ENCODE data around the gene ERBB4.

ERBB4 gene

DNA sequence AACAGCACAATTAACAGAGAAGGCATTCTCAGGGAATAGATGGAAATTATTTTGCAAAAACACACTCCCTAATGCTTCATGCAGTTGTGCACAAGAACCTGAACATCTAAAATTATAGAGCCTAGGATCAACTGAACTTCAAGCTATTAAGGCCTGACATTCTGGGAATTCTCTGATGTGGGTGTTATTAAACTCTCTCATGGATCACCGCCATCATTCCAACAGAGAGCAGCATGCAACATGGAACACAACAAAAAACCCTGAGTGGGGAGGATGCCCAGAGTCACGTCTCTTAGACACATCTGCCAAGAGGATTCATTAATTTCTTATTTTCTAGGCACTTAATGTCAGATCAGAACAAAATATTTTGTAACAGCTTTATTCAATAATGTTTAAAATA, 543.8 kb downstream of the ERBB4 start:
- DNase-seq (ENCODE audit: low read depth), result no peak

DNA sequence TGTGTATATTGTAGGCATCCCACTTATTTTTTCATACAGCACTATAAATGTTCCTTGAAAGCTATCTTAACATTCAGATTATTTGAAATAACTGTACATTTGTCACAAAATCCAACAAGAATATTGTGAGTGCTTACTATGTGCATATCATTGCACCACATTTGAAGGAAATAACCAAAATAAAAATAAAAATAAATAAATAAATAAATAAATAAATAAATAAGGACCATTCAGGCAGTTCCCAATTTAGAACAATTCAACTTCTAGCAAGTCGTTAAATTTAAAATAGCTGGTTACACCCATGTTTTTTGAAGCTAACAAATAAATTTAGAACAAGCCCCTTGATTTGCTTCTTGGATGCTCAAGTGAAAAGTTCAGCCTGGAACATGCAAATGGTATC, 548.3 kb downstream of the ERBB4 start:
- no peak for DNase-seq (ENCODE audit: low read depth)

DNA sequence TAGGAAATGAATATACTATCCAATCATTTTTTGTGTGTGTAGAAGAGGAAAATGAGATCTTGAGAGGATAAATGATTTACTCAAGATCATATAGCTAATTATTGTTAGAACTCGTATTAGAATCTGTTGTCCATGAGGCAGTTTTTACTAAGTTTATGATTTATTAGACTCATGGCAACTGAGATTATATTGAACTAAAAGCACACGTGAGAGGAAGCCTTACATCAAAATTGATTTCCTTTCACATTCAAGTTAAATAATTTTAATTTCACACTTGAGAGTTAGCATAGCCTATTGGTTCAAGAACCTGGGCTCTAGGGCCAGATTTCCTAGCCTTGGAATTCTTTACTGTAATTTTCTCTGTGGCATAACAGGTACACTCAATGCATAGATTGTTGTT, 552.3 kb downstream of the ERBB4 start:
- DNase-seq (ENCODE audit: low read depth), result no peak

DNA sequence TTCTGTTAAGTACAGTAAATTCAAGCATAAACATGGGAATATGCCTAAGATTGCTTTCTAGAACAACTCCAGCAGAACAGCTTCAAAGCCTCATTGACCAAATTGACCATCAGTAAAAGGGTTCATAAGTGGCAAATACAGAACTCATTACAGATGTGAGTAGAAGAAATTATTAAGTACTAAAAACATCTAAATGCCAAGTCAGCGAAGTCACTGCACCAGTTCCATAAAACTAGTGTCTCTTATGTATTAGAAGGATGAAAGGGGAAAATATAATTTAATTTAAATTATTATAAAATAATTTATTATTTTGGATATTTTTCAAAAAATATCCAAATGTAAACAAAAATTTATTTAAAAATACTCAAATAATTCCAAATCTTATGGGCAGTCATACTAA, 553.2 kb downstream of the ERBB4 start:
- no peak for DNase-seq (ENCODE audit: low read depth)

DNA sequence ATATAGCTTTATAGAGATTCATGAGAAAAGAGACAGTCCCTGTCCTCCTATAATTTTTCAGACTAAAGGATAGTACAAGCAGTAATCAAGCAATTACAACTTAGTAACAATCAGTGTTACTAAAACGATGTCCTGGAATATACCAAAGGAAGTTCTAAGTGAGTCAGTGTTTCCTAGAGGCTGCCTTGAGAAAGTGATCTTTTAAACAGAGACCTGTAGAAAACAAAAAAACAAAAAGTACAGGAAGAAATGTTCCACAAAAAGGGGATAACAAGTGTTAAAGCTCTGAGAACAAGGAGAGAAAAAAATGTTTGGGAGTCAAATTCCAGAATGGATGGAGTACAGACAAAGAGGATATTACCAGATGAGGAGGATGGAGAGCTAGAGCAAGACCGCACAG, 556.4 kb downstream of the ERBB4 start:
- DNase-seq (ENCODE audit: low read depth), result no peak

DNA sequence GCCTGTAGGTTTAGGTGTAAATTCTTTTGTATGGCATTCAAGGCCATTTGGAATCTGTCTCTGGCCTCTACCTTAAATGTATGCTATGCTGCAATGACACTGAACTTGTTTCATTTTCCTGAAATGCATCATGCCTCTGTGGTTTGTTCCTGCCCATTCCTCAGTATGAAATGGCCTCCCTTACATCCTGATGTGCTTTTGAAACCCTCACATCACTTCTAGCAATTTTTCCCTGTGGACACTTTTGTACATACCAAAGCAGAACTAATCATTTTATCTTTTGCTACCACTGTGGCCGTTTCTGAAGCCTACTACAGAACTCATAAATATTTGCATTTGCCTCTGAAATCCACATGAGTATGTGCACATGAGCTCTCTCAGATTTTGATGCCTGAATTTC, 557.2 kb downstream of the ERBB4 start:
- DNase-seq (ENCODE audit: low read depth), result no peak

DNA sequence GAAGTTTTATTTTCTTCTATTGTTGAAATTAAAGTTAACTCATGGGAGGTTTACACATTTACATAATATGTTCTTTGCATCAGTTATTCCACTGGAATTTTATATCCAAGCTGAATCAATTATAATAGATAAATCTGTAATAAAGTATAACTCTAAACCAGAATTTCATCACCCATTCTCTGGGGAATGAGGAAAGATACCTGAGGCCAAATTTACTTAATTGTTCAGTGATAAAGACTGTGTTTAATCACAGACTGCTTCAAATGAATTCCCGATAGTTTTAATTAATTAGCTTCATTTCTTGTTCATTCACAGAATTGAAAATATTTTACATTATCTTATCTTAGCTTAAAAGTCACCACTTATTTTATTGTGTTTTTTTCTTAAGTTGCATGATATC, 562.5 kb downstream of the ERBB4 start:
- DNase-seq (ENCODE audit: low read depth), result no peak

DNA sequence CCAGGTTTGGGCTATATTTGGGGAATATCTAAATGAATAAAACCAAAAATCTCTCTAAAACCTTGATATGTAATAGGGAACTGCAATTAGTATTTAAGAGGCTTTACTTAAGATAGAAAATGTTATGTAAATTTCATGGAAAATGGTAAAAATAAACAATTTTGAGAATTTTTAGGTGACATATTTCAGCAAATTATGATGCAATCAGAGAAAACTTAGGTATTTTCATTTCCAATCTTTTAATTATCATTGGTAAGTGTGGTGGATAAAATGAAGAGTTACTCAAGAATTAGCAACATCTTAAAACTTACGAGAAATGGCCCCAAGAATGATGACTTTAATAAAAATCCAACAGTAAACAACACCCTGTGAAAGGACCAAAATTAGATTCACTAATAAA, 571.4 kb downstream of the ERBB4 start:
- DNase-seq (ENCODE audit: low read depth), result no peak

DNA sequence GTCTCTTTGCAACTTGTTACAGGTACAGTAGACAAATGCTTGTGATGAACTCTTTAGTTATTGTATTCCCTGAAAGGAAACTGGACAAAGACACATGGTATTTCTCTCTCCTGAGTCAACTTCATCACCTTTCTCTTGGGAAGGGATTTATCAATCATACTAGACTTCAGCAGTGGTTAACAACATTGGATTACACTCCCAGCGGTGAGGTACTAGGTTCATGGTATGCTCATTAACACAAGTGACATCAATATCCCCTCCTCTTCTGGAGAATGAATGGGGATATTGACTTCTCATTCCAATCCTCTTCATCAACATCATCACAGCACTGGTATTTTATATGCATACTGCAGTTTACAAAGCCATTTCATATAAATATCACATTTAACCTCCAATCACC, 574.6 kb downstream of the ERBB4 start:
- no peak for DNase-seq (ENCODE audit: low read depth)

DNA sequence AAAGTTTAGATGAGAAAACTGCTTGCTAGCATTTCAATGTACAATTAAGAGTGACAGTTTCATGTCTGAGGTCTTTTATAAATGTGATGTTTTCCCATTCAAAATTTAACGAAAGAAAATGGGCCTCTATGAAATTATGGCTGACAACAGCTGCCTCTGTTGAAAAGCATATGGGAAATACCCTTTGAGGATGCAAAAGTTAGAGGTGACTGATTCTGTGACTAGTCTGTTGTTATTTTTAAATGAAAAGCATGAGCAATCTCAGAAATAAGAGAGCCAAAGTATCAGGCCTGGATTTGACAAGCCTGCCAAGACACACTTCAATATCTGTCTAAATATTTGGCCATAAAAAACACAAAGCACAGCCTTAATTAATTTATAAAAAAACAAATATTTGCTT, 580.8 kb downstream of the ERBB4 start:
- no peak for DNase-seq (ENCODE audit: low read depth)

DNA sequence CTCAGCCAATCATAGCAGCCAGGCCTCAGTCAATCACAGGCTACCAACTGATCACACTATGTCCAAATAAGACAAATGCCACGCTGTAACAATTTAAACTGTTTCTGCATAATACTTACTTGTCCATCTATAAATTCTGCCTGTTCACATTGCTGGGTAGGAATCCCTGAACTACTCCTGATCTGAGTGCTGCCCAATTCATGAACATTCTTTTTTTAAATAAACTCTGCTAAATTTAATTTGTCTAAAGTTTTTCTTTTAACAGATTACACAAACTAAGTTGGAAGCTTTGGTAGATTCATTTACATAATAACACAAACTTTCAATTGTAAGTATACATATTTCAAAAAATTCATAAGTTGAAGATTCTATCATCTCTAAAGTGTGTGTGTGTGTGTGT, 583.0 kb downstream of the ERBB4 start:
- DNase-seq (ENCODE audit: low read depth), result no peak

DNA sequence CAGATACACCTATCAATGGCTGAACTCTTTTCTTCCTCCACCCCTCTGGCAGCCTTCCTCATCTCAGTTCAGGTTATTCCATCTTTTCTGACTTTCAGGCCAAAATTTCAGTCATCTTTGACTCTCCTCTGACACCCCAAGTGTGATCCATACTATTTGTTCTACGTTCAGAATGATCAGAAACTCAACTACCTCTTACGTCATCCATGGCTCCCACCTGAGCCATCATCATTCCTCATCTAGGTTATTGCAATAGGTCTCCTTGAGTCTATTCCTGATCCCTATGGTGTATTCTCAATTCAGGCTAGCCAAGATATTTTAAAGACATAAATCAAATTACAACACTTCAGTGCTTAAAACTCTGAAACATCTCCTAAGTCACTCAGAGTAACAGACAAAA, 589.7 kb downstream of the ERBB4 start:
- no peak for DNase-seq (ENCODE audit: low read depth)

DNA sequence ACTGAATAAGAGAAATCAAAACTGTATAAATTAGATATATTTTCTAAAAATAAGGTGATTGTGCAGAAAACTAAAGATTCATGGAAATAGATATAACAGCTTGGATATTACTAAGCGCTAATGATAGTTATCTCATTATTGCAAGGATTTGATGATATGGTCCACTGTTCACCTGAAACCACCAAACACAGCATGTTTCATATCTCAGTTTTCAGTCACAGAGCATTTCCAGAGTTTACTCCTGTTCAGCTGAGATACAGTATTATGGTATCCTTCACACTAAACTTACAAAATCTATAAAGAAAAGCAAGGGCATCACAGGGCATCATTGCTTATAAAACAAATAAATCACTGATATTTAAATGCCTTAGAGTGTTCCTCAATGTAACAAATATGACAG, 591.6 kb downstream of the ERBB4 start:
- no peak for DNase-seq (ENCODE audit: low read depth)

DNA sequence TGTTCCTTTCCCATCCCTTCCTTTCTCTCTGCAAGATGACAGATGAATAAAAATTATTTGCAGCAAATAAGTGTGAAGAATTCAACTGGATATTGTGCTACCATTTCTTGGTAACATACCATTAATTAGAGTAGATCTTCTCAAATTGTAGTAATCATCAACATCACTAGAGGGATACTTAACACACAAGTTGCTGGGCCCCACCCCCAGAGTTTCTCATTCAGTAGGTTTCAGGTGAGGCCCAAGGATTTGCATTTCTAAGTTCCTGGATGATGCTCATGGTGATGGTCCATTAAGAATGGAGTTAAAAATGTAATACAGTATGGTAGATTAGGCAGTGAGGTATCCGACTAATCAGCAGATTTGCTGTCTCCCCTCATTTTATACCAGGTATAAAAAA, 594.0 kb downstream of the ERBB4 start:
- no peak for DNase-seq (ENCODE audit: low read depth)

DNA sequence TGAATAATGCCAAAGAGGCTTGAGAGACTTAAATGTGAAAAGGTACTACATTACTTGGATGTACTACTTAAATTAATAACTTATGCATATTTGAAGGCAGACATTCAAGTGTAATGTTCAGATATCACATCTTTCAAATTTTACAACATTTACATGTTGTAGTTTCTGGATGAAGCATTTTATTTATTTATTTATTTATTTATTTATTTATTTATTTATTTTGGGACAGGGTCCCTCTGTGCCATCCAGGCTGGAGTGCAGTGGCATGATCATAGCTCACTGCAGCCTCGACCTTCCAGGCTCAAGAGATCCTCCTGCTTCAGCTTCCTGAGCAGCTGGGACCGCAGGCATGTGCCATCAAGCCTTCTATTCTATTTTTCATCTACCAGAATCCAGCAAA, 596.4 kb downstream of the ERBB4 start:
- DNase-seq (ENCODE audit: low read depth), result no peak

DNA sequence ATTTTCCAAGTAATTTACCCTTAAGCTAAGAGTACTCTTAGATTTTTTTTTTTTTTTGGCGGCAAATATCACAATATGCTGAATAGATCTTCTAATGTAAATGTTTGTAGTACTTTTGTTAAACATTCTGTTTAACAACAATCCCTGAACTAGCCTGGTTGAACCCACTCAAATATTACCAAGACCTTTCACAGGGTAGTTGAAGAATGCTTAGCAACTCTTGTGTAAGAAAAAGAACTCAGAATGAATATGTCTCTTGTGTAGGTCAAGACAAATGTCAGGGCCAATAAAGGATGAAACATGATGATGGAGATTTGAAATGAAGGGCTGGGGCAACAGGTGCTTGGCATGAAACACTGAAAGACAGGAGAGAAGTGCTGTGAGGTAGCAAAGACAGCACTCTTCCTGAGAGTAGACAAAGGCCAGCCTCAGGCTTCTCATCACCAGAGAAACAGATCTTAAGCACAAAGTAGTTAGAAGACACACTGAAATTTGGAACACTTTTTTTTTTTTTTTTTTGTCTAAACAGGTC, 597.3 kb downstream of the ERBB4 start:
- DNase-seq (ENCODE audit: low read depth), result no peak

DNA sequence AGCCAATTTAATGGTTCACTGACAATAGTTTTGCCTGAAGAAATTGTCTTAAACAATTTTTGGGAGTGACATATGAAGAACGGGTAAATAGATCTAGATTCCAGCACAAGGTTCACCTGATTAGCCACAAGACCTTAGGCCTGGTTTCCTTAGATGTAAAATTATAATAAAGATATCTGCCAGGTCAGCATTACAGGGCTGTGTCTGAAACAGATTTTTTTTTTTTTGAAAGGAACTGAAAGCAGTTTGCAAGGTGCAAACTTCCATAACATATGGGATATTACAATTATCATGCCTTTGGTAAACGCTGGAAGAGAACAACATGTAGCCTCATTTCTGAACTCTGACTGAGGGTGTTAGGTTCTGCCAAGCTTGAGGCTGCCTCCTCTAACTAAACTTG, 599.4 kb downstream of the ERBB4 start:
- no peak for DNase-seq (ENCODE audit: low read depth)

DNA sequence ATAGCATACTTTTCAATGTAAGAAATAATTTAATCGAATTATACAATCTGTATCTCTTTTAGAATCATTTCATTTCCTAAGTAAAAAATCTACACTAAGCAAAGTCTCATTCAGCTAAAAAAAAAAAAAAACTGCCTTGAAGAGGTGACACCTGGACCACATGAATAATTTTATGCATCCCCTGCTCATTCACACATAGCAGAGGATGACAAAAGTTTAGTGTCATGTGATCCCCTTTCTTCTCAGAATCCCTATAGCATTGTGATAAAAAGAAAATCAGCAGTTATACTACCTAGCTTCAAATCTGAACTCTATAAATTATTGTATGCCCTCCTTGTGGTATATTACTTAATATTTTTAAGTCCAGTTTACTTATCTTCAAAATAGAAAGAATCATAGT, 603.8 kb downstream of the ERBB4 start:
- no peak for DNase-seq (ENCODE audit: low read depth)

DNA sequence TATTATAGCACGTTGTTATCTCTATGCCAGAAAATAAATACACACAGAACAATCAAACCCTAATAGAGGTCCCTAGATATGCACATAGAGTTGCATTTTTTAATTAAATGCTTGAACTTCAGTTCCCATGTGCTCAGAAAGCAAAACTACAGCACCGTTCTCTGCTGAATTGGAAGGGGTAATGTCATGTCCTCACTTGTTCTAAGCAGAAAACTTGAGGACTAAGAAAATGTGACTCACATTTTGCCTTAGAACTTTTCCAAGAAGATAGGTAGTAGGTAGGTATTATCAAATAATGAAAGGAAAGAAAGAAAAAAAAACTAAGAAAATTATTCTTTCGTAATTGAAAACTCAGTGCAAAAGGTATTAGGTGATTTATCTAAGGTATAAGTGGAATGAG, 607.3 kb downstream of the ERBB4 start:
- no peak for DNase-seq (ENCODE audit: low read depth)

DNA sequence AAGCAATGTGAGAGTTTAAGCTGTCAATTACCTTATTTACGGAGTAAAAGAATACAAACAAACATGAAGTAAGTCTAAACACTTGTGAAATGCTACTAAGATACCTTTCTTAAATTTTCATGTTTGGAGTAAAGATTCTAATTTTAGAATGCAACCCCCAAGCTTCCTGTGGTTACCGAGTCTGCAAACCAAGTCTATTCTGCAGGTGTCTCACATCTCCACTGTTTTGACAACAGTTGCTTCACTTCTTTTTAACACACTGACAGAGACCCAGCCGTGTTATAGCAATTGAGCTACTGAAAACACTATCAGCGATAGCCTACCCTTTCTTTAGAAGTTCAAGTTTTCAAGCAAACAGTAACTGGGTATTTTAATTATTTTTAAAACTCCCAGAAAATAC, 608.3 kb downstream of the ERBB4 start:
- DNase-seq (ENCODE audit: low read depth), result no peak

DNA sequence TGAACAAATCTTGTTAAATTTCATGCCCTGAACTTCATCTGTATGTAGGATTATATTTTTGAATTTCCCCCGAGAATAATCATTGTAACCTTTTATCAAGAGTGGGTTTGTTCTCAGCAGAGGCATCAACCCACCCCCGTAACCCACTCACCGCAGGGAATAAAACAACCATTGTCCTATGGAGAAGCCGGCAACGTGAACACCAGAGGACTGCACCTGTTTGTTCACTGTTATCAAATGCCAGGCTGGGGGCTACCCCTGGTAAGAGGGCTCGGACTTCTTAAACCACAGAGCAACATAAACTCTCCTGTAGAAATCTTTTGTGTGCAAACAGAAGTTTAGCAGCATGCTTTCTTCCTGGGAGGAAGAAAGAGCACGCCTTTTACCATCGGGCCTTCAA, 610.4 kb downstream of the ERBB4 start:
- DNase-seq (ENCODE audit: low read depth), result no peak

DNA sequence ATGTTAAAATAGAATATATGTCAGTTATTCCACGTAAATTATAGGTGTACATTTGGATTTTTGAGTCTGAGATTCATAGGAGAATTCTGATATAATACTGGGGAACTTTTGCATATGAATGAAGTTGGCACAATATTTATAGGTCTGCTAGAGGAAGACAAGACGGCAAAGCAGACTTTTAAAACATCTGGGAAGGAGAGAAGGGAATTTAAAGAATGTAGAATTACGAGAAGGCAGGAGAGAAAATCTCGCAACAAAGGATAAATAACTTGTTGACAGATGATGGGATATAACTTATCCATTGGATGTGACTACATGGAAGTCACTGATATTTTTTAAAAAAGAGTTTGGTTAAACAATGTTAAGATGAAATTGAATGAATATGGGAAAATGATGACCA, 615.6 kb downstream of the ERBB4 start:
- DNase-seq (ENCODE audit: low read depth), result no peak

DNA sequence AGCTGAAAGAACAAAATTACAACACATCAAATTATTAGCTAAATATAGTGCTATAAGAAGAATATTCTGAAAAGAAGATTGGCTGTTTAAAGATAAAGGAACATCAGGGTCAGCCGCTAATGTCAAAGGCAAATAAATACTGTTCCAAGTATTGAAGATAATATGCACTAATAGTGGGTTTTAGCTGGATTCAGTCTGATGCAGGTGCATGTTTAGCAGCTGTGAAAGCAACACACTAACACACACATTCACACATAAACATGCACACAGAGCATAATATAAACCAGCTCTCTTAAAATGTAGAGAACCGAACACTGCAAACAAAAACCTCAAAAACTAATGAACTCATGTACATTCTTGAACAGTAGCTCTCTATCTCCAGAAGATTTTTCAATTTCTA, 634.6 kb downstream of the ERBB4 start:
- no peak for DNase-seq (ENCODE audit: low read depth)

DNA sequence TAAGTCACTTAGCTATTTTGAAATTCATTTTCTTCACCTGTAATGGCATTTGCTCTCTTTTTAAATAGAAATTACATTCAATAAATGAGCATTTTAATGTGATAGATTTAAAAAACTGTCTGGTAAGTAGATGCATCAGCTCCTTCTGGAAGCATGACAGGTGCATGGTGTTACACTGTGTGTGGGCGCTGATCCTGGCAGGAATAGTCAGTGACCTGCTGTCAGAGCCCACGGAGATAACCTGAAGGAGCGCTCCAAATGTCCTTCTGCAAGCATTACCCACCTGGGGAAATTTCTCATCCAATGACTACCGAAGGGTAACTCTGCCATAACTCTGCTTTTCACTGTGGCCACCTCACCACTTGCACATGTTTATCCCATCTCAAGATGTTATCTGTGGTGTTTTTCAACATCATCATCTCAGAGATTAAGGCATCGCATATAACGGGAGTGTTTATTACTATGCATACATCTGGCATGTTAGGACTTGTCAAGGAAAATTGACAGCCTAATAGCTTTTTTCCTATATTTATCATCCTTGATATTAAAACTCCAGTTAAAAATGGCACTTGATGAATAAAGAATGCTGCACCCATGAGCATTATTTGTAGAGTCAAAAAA, 637.3 kb downstream of the ERBB4 start:
- no peak for DNase-seq (ENCODE audit: low read depth)

DNA sequence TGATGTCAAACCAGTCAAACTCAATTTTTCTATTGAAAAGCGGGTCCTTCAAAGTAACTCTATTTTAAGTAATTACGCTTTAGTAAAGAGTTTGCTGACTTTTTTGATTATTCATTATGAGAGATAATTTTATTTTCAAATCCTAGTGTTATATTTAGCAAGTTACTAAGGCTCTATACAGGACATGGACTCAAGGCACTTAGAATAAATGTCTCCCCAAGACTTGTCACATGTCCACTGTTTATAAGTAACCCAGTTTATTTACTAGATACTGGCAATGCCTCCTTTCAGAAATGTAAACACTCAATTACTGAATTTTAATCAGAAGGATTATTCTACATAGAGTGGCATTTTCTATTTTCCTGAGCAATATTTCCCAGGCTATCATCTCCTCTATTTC, 638.1 kb downstream of the ERBB4 start:
- DNase-seq (ENCODE audit: low read depth), result no peak
